GM15510 (cell line): ENCODE data around the gene PRCD.

ENCODE experiments used
- POLR2A ChIP-seq: IDR thresholded peaks from 3 replicates; pipeline ENCODE4 v1.6.1; 2011; ENCODE audit warnings: borderline replicate concordance; ENCODE audit not compliant: insufficient read length; ENCODE audit errors: extremely low read depth

Gene PRCD

DNA sequence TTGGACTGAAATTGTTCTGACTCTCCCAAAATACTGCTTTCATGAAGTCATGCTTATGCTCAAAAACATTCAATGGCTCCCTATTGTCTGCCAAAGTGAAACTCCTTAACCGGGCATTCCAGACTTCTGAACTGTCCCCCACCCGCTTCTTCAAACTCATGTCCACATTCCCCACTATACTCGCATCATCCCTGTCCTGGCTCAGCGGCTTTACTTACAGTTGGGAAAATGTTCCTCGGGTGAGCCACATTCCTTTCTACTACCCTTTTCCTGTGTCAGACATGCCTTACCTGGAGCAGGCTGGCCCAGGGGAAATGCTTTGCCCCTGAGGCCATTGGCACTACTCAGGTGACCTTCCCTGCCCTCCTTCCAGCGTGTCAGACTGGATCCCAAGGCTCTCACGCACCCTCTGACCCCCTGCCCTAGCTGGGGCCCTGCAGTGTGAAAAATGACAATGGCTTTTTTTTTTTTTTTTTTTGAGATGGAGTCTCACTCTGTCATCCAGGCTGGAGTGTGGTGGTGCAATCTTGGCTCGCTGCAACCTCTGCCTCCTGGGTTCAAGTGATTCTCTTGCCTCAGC, 7.7 kb upstream of the PRCD start:
- no peak for TF ChIP-seq POLR2A

DNA sequence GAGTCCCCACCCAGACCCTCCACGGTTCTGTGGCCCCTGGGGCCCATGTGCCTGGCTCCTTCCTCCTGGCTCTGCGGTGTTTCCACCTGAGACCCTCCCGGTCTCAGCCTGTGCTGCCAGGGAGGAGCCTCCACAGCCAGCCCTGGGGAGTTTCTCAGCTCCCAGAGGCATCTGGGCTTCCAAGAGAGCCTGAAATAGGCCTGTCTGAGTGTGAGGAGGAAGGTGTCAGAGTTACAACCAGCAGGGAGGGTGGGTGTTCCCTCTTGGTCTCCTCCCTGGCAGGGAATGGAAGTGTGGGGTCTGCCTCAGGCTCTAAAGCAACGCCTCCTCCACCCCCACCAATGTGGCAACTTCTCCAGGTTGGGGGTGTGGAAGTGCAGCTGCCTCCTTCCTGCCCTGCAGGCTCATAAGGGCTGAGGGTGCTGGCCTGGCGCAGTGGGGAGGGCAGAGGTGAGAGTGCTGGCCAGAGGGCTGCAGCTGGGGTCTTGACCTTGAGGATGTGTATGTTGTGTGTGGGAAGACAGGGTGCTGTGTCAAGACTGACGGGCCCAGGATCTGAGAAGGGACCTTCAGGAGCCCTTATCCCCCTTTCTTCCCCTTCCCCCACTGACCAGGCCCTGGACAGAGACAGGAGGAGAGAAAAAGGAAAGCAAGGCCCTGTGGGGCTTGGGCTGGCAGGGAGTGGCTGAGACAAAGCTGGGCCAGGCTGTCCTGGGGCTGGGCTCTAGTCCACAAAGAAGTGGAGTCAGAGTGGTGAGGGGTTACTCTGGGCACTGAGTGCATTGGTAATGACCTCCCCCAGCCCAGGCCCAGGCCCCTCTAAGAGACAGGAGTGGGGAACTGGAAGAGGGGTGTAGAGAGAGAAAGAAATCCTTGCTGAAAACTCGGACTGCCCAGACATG, 4.8 kb upstream of the PRCD start:
- TF ChIP-seq POLR2A: no peak

GRCh38 chr17:76535788-76536510, 3.9 kb upstream of the PRCD start:
- TF ChIP-seq POLR2A: no peak

- TF ChIP-seq POLR2A: no peak
These were observed 3.1 kb upstream of the PRCD start for GRCh38 chr17:76536511-76537287.

DNA sequence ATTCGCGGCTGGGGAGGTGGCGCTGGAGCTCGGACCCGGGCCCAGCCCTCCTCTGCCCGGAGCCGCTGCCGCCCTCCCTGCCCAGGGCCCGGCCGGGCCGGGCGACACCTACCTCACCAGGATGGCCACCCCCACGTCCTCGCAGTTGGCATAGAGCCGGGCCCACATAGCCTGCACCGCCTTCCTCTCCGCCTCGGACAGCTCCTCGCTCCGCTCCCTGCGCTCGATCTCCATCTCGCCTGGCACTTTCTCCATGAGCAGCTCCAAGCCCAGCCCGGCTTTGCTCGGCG, 2.6 kb upstream of the PRCD start:
- TF ChIP-seq POLR2A: no peak

GRCh38 chr17:76537578-76538280, 2.1 kb upstream of the PRCD start, which contains the start of gene CYGB:
CYGB (minus strand) TSS chr17:76537709; CDS start chr17:76537542, 167 bp downstream.
- TF ChIP-seq POLR2A: no peak

DNA sequence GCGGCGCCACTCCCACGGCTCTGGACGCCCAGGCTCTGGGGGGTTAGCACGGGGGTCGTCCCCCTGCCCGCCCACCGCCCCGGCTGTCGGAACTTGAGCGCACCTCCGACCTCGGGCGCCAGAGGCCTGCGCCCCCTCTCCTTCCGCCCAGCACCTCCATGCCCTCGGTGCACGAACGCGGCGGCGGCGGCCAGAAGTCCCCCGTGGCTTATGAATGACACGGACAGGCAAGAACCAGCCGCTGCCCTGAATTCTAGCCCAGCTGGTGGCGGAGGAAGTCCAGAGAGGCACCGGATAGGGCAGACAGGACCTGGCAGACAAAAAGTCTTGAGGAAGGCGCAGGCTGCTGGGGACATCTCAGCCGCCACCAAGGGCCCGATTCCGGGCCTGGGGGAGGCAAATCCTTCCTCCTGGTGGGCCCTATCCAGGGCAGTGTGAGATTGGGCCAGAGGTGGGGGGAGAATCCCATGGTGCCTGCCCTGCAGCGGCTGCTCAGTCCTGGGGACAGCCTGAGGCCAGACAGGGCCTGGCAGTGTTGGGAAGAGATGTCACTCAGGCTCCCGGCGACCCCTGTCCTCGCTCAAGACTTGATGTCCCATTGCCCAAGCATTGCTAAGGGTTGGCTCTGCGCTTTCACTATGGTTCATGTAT, 1.4 kb upstream of the PRCD start:
- no peak for TF ChIP-seq POLR2A

DNA sequence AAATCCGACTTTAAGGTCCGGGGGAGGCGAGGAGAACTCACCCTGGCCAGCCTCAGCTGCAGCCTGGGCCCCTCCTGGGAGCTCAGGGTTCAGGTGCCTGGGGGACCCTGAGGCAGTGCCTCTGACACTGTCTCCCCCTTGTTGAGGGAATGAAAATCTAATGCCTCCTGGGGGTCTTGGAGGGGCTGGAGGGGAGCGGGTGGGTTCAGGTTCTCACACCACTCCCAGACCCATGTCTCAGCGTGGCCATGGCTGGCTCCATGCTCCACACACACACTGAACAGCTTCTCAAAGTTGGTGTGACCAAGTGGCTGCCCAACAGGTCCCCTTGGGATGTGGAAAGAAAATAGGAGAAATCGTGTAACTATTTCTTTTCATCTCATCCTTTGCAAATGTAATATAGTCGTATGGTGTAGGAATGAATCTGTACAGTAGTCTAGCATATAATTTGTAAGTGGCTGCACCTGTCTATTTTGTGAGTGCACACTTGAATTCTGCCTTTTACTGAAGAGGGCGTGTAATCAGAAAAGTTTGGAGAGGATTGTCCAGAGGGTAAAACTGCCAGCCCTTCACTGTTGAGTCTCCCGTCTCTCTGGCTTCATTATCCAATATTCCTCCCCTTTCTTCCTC, 788 bp upstream of the PRCD start:
- TF ChIP-seq POLR2A: no peak

DNA sequence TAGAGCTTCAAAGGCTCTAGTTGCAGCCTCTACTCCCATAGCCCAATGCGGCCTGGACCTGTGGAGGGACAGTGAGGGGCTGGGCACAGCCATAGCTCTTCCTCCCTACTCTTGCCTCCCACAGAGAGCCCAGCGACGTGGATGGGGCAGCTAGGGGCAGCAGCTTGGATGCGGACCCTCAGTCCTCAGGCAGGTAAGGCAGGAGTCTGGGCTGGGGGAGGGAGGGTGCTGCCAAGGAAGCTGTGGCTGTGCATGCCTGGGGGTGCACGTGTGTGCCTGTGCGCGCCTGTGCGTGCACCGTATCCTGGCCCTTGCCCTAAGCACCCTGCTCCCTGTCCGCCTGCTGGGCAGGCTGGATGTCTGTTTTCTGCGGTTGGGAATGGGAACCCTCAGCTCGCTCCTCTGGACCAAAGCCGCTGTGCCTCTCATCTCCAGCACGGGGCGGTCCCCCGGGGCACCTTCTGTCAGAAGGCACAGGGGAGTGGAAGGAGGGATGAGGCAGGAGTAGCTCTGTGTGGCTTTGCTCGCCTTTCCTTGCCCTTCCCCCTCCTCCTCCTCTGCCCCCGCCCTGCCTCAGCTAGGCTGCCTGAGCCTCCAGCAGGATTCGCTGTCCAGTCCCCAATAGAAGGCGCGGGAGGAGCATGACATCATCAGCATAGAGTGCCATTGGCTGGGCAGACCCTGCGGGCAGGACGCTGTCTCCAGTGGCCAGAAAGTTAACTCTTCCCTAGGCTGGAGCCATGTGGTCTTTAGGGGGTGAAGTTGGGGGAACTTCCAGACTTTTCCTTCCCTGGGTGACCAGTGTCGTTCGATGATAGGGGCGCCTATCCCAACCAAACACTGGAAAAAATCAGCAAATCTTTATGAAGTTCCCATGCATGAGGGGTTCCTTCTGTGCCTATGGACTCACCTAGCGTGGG, 797 bp downstream of the PRCD start:
- TF ChIP-seq POLR2A: no peak

DNA sequence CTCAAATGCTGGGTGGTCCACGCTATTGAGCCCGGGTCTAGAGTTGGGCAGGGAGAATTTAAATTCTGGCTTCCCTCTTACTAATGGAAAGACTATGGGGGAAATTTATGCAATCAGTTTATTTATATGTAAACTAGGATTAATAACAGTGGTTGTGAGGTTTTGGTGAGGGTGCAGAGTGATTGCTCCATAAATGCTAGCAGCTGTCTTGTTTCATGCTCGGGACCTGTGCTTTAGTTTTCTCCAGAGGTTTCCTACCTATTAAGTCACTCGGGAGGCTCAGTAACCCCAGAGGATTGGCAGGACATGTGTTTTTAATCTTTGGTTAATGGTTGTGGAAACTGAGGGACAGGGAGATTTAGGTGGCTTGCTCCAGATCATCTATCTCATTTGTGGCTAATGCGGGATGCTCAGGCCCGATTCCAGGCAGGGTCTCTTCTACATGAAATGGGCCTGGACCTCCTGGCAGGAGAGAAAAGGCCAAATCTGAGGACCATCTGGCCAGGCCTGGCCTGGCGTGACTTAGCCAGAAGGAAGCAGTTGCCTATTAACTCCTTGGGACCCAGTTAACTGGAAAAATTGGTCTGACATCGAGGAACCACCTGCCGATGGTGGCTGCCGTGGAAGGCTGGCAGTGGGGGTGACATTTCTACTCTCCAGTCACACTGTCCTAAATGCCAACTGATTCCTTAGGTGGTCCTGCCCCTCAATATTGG, 2.1 kb downstream of the PRCD start:
- no peak for TF ChIP-seq POLR2A

DNA sequence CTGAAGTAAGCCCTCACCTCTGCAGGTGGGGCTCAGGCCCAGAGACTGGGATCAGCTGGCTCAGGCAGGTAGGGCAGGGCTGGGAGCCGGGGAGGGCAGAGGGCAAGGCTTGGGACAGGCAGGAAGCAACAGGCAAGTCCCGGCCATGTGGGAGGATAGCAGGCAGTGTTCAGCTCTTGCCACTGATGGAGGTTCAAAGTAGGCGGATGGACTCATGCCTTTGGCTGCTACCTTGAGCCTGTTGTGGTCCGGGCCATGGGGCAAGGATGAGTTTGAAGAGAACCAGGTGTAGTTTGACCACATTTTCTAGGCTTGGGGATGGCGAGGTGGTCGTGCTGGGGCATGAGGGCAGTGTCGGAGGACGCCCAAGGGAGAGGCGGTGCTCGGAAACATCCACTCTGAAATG, 2.7 kb downstream of the PRCD start:
- no peak for TF ChIP-seq POLR2A

DNA sequence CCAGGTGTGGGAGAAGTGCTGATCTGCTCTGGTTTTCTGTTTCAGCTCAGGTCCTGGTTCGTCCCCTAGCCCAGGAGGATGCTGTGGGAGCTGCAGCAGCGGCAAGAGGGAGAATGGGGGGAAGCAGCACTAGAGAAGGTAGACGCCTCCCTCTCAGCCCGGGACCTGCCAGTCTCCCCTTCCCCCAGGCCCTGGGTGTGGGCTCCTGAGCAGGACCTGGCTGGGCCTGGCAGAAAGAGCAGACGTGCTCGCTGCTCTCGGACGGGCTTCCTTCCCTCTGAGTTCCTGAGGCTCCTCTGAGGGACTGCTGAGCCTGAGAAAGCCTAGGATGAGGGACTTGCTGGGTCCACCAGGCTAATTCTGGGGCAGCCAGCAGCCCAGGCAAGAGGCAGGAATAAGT, 3.1 kb downstream of the PRCD start:
- TF ChIP-seq POLR2A: no peak

- no peak for TF ChIP-seq POLR2A
These were observed 3.6 kb downstream of the PRCD start for GRCh38 chr17:76543482-76543825.
